H1 (cell line): ENCODE data around the gene ATP6V0A1. TPM values are rescaled to one million over a fixed set of nuclear protein-coding genes. Genes with fewer than 3 reads are reported as not detected.

ENCODE experiments used
- CTCF ChIA-PET: fragments of 300-600 bp; sonication (Branson Sonifier 250); formaldehyde crosslinking; loops from one replicate; lab custom pipeline; 2021; ENCODE audit not compliant: partially characterized antibody; lab: Charles Lee
- POLR2A ChIA-PET: fragments of 300-600 bp; sonication (Branson Sonifier 250); formaldehyde crosslinking; loops from one replicate; lab custom pipeline; 2021; ENCODE audit warnings: inconsistent platforms; ENCODE audit not compliant: partially characterized antibody; lab: Charles Lee
- DNase-seq, 2 experiments: peaks; one replicate each; pipeline versions ENCODE4 v3.0.0 to v3.0.0-alpha.2; 2010 to 2022; ENCODE audit warnings: low spot score in 2 of 2, low read depth in 1 of 2, mixed read lengths in 1 of 2
- FAIRE-seq: peaks from 2 replicates; lab custom pipeline; 2011; peaks lifted over from hg19 to GRCh38; lab: Jason Lieb, UNC
- H2AFZ ChIP-seq: 2 replicates; pipeline ENCODE4 v1.8.1; 2012; ENCODE audit warnings: low read length, inconsistent platforms
- H2AK5ac ChIP-seq: 2 replicates; pipeline ENCODE4 v1.6.1; 2013; ENCODE audit warnings: low read depth, low read length
- H2BK120ac ChIP-seq: replicated peaks from 2 replicates; pipeline ENCODE3; 2013; ENCODE audit warnings: low read depth, low read length, inconsistent platforms
- H2BK12ac ChIP-seq: 2 replicates; pipeline ENCODE4 v1.6.1; 2013; ENCODE audit warnings: low read depth, low read length
- H2BK15ac ChIP-seq: 2 replicates; pipeline ENCODE4 v1.6.1; 2013; ENCODE audit warnings: low read length
- H2BK20ac ChIP-seq: 2 replicates; pipeline ENCODE4 v1.6.1; 2013; ENCODE audit warnings: low read length
- H2BK5ac ChIP-seq: 2 replicates; pipeline ENCODE4 v1.6.1; 2013; ENCODE audit warnings: low read depth, low read length
- H3K14ac ChIP-seq: 2 replicates; pipeline ENCODE4 v1.6.1; 2013; ENCODE audit warnings: inconsistent platforms; ENCODE audit not compliant: insufficient read length
- H3K18ac ChIP-seq: 2 replicates; pipeline ENCODE4 v1.6.1; 2013; ENCODE audit warnings: low read length; ENCODE audit errors: extremely low read depth
- H3K23ac ChIP-seq: 2 replicates; pipeline ENCODE4 v1.6.1; 2013; ENCODE audit warnings: inconsistent platforms; ENCODE audit not compliant: insufficient read length
- H3K23me2 ChIP-seq: 2 replicates; pipeline ENCODE4 v1.6.1; 2013; ENCODE audit warnings: low read depth, low read length
- H3K27ac ChIP-seq: 2 replicates; pipeline ENCODE4 v1.6.1; 2011; ENCODE audit warnings: low read depth, low read length, inconsistent platforms
- H3K27me3 ChIP-seq, 4 experiments: replicated peaks in 1 of 4; 1 replicate in 1 of 4; 2 replicates in 3 of 4; pipeline versions ENCODE4 v1.6.1 to v1.8.1; 2011 to 2013; ENCODE audit warnings: low read length in 3 of 4, mild to moderate bottlenecking in 3 of 4, inconsistent platforms in 2 of 4, mixed read lengths in 2 of 4, moderate library complexity in 1 of 4; ENCODE audit not compliant: control insufficient read depth in 3 of 4, insufficient read depth in 3 of 4; ENCODE audit errors: extremely low read depth in 1 of 4
- H3K36me3 ChIP-seq, 4 experiments: 2 replicates each; pipeline versions ENCODE4 v1.6.1 to v1.8.1; 2011 to 2013; ENCODE audit warnings: mild to moderate bottlenecking in 4 of 4, low read length in 3 of 4, moderate library complexity in 2 of 4, control low read depth in 1 of 4, inconsistent platforms in 1 of 4; ENCODE audit not compliant: insufficient read depth in 4 of 4, control insufficient read depth in 2 of 4
- H3K4ac ChIP-seq: replicated peaks from 2 replicates; pipeline ENCODE3; 2013; ENCODE audit warnings: low read length, low read depth, mixed read lengths, inconsistent platforms; ENCODE audit not compliant: insufficient read length
- H3K4me1 ChIP-seq, 4 experiments: replicated peaks in 1 of 4; 1 replicate in 1 of 4; 2 replicates in 3 of 4; pipeline versions ENCODE4 v1.6.1 to v1.8.1; 2011 to 2013; ENCODE audit warnings: low read length in 3 of 4, inconsistent platforms in 2 of 4, mixed read lengths in 1 of 4; ENCODE audit not compliant: insufficient read depth in 4 of 4, control insufficient read depth in 3 of 4
- H3K4me2 ChIP-seq, 2 experiments: 2 replicates each; pipeline versions ENCODE4 v1.6.1 to v1.8.1; 2011 to 2013; ENCODE audit warnings: low read depth in 2 of 2, low read length in 2 of 2, control low read depth in 1 of 2, inconsistent platforms in 1 of 2, mild to moderate bottlenecking in 1 of 2; ENCODE audit not compliant: insufficient read depth in 1 of 2
- H3K4me3 ChIP-seq, 4 experiments: fragments of 200-600, 300-600 bp in 1 of 4; sonication (generic), shearing (Covaris generic), sonication (Bioruptor Twin) in 1 of 4; 2 replicates each; pipeline versions ENCODE4 v1.5.1 to v1.8.1; 2011 to 2016; ENCODE audit warnings: low read length in 4 of 4, low read depth in 3 of 4, control low read depth in 2 of 4, inconsistent platforms in 2 of 4, mild to moderate bottlenecking in 2 of 4, mixed read lengths in 1 of 4, moderate library complexity in 1 of 4; ENCODE audit not compliant: insufficient read depth in 2 of 4; ENCODE audit errors: extremely low read depth in 1 of 4
- H3K56ac ChIP-seq: replicated peaks from 2 replicates; pipeline ENCODE3; 2013; ENCODE audit warnings: low read depth, mild to moderate bottlenecking, mixed read lengths, low read length, inconsistent platforms; ENCODE audit not compliant: insufficient read length
- H3K79me1 ChIP-seq: 2 replicates; pipeline ENCODE4 v1.6.1; 2013; ENCODE audit warnings: low read depth, low read length, control low read depth
- H3K79me2 ChIP-seq, 2 experiments: 2 replicates each; pipeline versions ENCODE4 v1.6.1 to v1.8.1; 2012 to 2013; ENCODE audit warnings: low read length in 2 of 2, mild to moderate bottlenecking in 2 of 2, inconsistent platforms in 1 of 2; ENCODE audit not compliant: insufficient read depth in 2 of 2, control insufficient read depth in 1 of 2
- H3K9ac ChIP-seq, 4 experiments: replicated peaks in 1 of 4; 1 replicate in 1 of 4; 2 replicates in 3 of 4; pipeline versions ENCODE4 v1.6.1 to v1.8.1; 2011 to 2013; ENCODE audit warnings: low read depth in 3 of 4, low read length in 3 of 4, control low read depth in 2 of 4, mild to moderate bottlenecking in 2 of 4, moderate library complexity in 2 of 4, inconsistent platforms in 1 of 4; ENCODE audit errors: extremely low read depth in 1 of 4
- H3K9me3 ChIP-seq, 2 experiments: 2 replicates each; pipeline versions ENCODE4 v1.6.1 to v1.8.1; 2012 to 2013; ENCODE audit warnings: mild to moderate bottlenecking in 2 of 2, moderate library complexity in 2 of 2, control low read depth in 1 of 2, inconsistent platforms in 1 of 2, low read depth in 1 of 2, low read length in 1 of 2, mixed read lengths in 1 of 2; ENCODE audit not compliant: insufficient read depth in 2 of 2
- H4K20me1 ChIP-seq, 2 experiments: replicated peaks in 1 of 2; 2 replicates each; pipeline versions ENCODE3 to v1.8.1; 2011 to 2013; ENCODE audit warnings: inconsistent platforms in 2 of 2, low read length in 2 of 2, mild to moderate bottlenecking in 1 of 2; ENCODE audit not compliant: insufficient read depth in 2 of 2, control insufficient read depth in 1 of 2
- H4K5ac ChIP-seq: 2 replicates; pipeline ENCODE4 v1.6.1; 2013; ENCODE audit warnings: low read length, low read depth, mixed read lengths, inconsistent platforms; ENCODE audit not compliant: insufficient read length
- H4K8ac ChIP-seq: 2 replicates; pipeline ENCODE4 v1.8.0; 2013; ENCODE audit warnings: mild to moderate bottlenecking, moderate library complexity, low read length, inconsistent platforms; ENCODE audit not compliant: insufficient read depth; ENCODE audit errors: extremely low read depth
- H4K91ac ChIP-seq: replicated peaks from 2 replicates; pipeline ENCODE3; 2013; ENCODE audit warnings: low read length, mixed read lengths, inconsistent platforms; ENCODE audit not compliant: insufficient read length
- EGR1 ChIP-seq: IDR thresholded peaks from 2 replicates; pipeline ENCODE4 v1.6.1; 2011; ENCODE audit warnings: low read depth, low read length, borderline replicate concordance
- GTF2F1 ChIP-seq: IDR thresholded peaks from 2 replicates; pipeline ENCODE4 v1.6.1; 2012; ENCODE audit warnings: low read depth, low read length, improper control_type of control experiment, borderline replicate concordance
- PHF8 ChIP-seq: fragments of 200-600 bp; sonication (generic); conservative IDR thresholded peaks from 2 replicates; pipeline ENCODE4 v1.7.1; 2012; ENCODE audit warnings: low read depth, mild to moderate bottlenecking, inconsistent platforms, low read length, moderate library complexity
- SRF ChIP-seq: IDR thresholded peaks from 2 replicates; pipeline ENCODE4 v1.6.1; 2011; ENCODE audit warnings: mild to moderate bottlenecking, low read depth, low read length, moderate library complexity
- WGBS, 2 experiments: shearing (Covaris generic) in 1 of 2; methylation state at CpG; one replicate each; pipeline versions ENCODE4 v1.1.6 to v1.1.7; 2013 to 2015; ENCODE audit warnings: low lambda C conversion rate in 2 of 2, mixed read lengths in 2 of 2, inconsistent platforms in 1 of 2, low coverage in 1 of 2, missing lambda C conversion rate in 1 of 2; ENCODE audit not compliant: insufficient replicate concordance in 2 of 2, insufficient coverage in 1 of 2, insufficient read length in 1 of 2; ENCODE audit errors: extremely low coverage in 1 of 2, missing lambda C conversion rate in 1 of 2; 5-methylcytosine and 5-hydroxymethylcytosine counted together
- polyA plus RNA-seq, 7 experiments: library from polyadenylated mRNA; depleted of rRNA in 3 of 7; stranded (reverse) in 5 of 7; unstranded in 2 of 7; fragments of >200 nt in 5 of 7; fragments of 200-250 nt in 2 of 7; gene quantifications; 1 replicate in 5 of 7; 2 replicates in 1 of 7; 4 replicates in 1 of 7; pipeline versions ENCODE4 v1.2.1 to v1.2.3, GENCODE V29; 2011 to 2013; ENCODE audit warnings: missing spikeins in 2 of 7, mixed read lengths in 2 of 7
- total RNA-seq: library from RNA; stranded (reverse); fragmentation: NEBNext Ultra II Directional; extraction: Animal tissue kit (Norgen Biotek cat#: 25700); gene quantifications from 2 replicates; pipeline ENCODE4 v1.2.1, GENCODE V29; 2021

ATP6V0A1 gene
- total and polyA plus RNA-seq, 2 of the 8 experiments (the other 6 are each of a cell fraction or from before 2014, with no cell fraction given), result 55.3 to 63.4 TPM

- Histone ChIP-seq H3K9ac (no peak overlapping the region), H2BK12ac (no peak overlapping the region), H3K9me3 (no peaks in the 10 kb centered on the region), H3K23ac (no peak overlapping the region), H3K27me3 (no peaks in the 10 kb centered on the region; a peak in 1 of 7 replicates), H3K79me2 (no peaks in the 10 kb centered on the region), H4K8ac (no peak overlapping the region), H2AK5ac (no peak overlapping the region), H2BK5ac (no peak overlapping the region), H2BK15ac (no peak overlapping the region), H3K27ac (no peak overlapping the region), H3K4ac (no peak overlapping the region), H2BK120ac (no peak overlapping the region), H3K14ac (no peak overlapping the region), H3K4me3 (no peak overlapping the region), H3K18ac (no peak overlapping the region), H2BK20ac (no peak overlapping the region), H3K36me3 (peaks cover 0 to 9% (median 5%) of the 10 kb centered on the region in 4 experiments; a peak in 4 of 8 replicates), H4K20me1 (peaks cover 1 to 2% of the 10 kb centered on the region in 2 experiments), H3K79me1 (no peaks in the 10 kb centered on the region; the same call in 1 of the 2 replicates), H3K4me2 (no peak overlapping the region; a peak in 1 of 4 replicates), H3K23me2 (peaks cover 9% of the 10 kb centered on the region), H3K56ac (no peak overlapping the region), H3K4me1 (peaks cover 0 to 15% (median 13%) of the 10 kb centered on the region in 4 experiments; a peak in 6 of 7 replicates), H4K91ac (no peak overlapping the region), H2AFZ (no peak overlapping the region), H4K5ac (no peak overlapping the region)
- no peak for DNase-seq
- FAIRE-seq, result no peak
- TF ChIP-seq SRF (no peak), GTF2F1 (no peak), EGR1 (no peak), PHF8 (no peak)
- POLR2A ChIA-PET, result interaction anchor here (0.6 to 4.3 kb wide), 6 partner anchors 9 to 156 kb away, joined by 3 to 43 read pairs (median 6); partner anchors contain the start of gene CAVIN1
- CTCF ChIA-PET, result interaction anchor here (5.1 kb wide), 1 partner anchor 10 kb away, joined by 28 read pairs; no protein-coding TSS in a partner anchor
- WGBS, 2 experiments, result 87% methylated on average over 3 of the region's 5 CpGs; no CpG with 5 or more reads in 1 of the 2 experiments
Observed at GRCh38 chr17:42537826-42538451, 79.3 kb downstream of the ATP6V0A1 start.
